ENCODE results near the gene SH3TC2. TPM values are rescaled to one million over a fixed set of nuclear protein-coding genes. Genes with fewer than 3 reads are reported as not detected.

SH3TC2 gene
- total RNA-seq, 2 donors from 2014 or later: 0.27 to 0.75 TPM

DNA sequence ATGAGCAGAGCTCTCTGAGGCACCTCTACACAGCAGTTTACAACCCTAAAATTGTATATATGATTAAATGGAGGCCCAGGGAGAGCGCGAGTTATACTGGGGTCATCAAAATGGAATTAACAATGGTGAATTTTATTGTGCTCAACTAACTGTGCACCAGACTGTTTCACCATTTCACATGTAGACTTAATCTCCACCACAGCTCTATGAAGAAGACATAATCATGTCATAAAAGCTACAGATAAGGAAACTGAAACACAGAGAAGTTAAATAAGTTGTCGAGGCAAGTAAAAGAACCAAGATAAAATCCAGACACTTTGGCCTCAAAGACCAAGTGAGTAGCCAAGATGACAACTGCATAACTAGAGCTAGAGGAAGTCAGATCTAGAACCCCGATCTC, 1.5 kb downstream of the SH3TC2 start:
- Histone ChIP-seq H3K4me3 (ENCODE audit: low read length) (no peak overlapping the region), H3K27me3 (ENCODE audit: control insufficient read depth, insufficient read depth, low read length, poor library complexity, severe bottlenecking) (no peaks in the 10 kb centered on the region), H3K9ac (ENCODE audit: extremely low read depth, low read length, poor library complexity, severe bottlenecking) (no peak overlapping the region), H3K27ac (ENCODE audit: low read depth, low read length) (no peak overlapping the region), H3K9me3 (ENCODE audit: control insufficient read depth, low read length) (peaks cover 17% of the 10 kb centered on the region), H3K4me1 (ENCODE audit: control insufficient read depth, insufficient read depth, low read length) (peaks cover 7% of the 10 kb centered on the region), H3K36me3 (ENCODE audit: control insufficient read depth, insufficient read depth, low read length) (no peaks in the 10 kb centered on the region)
- 94 to 98% methylated on average over 2 to 4 of the region's 4 CpGs for WGBS, 2 experiments (ENCODE audit: insufficient coverage in 1 of 2, insufficient read length in 1 of 2)
- Mint-ChIP-seq H3K4me1 (peaks cover 14% of the 10 kb centered on the region), H3K27me3 (ENCODE audit: insufficient read depth) (peaks cover 2% of the 10 kb centered on the region), H3K36me3 (ENCODE audit: low read depth) (no peaks in the 10 kb centered on the region), H3K27ac (no peak overlapping the region), H3K4me3 (no peak overlapping the region), H3K9me3 (peaks cover 3% of the 10 kb centered on the region)
- TF ChIP-seq, protein P1, sequence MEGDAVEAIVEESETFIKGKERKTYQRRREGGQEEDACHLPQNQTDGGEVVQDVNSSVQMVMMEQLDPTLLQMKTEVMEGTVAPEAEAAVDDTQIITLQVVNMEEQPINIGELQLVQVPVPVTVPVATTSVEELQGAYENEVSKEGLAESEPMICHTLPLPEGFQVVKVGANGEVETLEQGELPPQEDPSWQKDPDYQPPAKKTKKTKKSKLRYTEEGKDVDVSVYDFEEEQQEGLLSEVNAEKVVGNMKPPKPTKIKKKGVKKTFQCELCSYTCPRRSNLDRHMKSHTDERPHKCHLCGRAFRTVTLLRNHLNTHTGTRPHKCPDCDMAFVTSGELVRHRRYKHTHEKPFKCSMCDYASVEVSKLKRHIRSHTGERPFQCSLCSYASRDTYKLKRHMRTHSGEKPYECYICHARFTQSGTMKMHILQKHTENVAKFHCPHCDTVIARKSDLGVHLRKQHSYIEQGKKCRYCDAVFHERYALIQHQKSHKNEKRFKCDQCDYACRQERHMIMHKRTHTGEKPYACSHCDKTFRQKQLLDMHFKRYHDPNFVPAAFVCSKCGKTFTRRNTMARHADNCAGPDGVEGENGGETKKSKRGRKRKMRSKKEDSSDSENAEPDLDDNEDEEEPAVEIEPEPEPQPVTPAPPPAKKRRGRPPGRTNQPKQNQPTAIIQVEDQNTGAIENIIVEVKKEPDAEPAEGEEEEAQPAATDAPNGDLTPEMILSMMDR (conservative IDR thresholded peaks at IDR 0.05): no peak
- DNase-seq: no peak

DNA sequence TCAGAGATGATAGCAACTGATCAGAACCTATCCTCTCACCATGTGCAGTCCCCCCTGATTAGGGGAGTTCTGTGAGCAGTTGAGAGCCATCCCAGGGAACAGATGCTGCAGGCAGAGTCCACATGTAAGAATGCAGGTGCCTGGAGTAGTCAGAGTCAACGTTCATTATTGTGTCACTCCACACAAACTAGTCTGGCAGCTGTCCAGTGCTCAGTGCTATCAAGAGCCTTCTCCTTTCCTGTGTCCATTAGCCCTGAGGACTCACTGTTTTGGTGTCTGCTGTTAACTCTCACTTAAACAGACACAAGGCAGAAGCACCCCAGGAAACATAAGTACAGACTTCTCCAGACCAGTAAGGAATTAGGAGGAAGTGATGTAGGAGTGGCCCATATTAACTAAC, 2.5 kb downstream of the SH3TC2 start:
- Histone ChIP-seq H3K4me1 (ENCODE audit: control insufficient read depth, insufficient read depth, low read length) (peaks cover 7% of the 10 kb centered on the region), H3K9me3 (ENCODE audit: control insufficient read depth, low read length) (peaks cover 17% of the 10 kb centered on the region), H3K4me3 (ENCODE audit: low read length) (no peak overlapping the region), H3K36me3 (ENCODE audit: control insufficient read depth, insufficient read depth, low read length) (no peaks in the 10 kb centered on the region), H3K27me3 (ENCODE audit: control insufficient read depth, insufficient read depth, low read length, poor library complexity, severe bottlenecking) (no peaks in the 10 kb centered on the region), H3K27ac (ENCODE audit: low read depth, low read length) (no peak overlapping the region), H3K9ac (ENCODE audit: extremely low read depth, low read length, poor library complexity, severe bottlenecking) (no peak overlapping the region)
- no peaks in the 10 kb centered on the region for H3K36me3 Mint-ChIP-seq (ENCODE audit: low read depth)
- no peak overlapping the region for H3K27ac Mint-ChIP-seq
- peaks cover 3% of the 10 kb centered on the region for H3K9me3 Mint-ChIP-seq
- H3K4me3 Mint-ChIP-seq: no peak overlapping the region
- 77 to 82% methylated on average over 1 of the region's 1 CpG for WGBS, 2 experiments (ENCODE audit: insufficient coverage in 1 of 2, insufficient read length in 1 of 2)
- H3K27me3 Mint-ChIP-seq (ENCODE audit: insufficient read depth): peaks cover 2% of the 10 kb centered on the region
- peaks cover 14% of the 10 kb centered on the region for H3K4me1 Mint-ChIP-seq
- TF ChIP-seq, protein P1 (conservative IDR thresholded peaks at IDR 0.05): no peak
- DNase-seq: no peak

DNA sequence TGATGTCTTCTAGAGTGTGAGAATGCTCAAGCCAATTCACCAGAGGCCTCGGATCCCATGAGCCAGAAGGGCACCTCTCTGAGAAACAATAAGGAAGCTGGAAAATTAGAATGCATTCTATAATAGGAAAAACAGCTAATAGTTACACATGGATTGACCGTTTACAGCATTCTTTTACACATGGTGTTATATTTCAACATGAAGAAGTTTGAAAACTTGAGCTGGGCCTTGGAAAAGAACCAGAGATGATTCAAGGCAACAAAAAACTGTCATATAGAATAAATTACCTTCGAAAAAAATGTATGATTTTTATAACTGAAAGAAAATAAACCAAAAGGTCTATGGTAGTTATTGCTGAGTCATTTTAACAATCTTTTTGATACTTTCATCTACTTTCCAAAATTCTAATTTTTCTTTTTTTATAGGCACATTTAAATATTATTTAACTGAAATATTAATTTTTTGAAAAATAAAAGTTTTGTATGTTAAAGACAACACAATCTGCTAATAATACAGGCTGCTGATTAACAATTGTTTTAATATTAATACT, 6.2 kb downstream of the SH3TC2 start:
- H3K4me1 Mint-ChIP-seq: no peaks in the 10 kb centered on the region
- DNase-seq: no peak

More for the DNA sequence above, 6.2 kb downstream of the SH3TC2 start:
- Histone ChIP-seq H3K4me3 (ENCODE audit: low read length) (no peak overlapping the region), H3K36me3 (ENCODE audit: control insufficient read depth, insufficient read depth, low read length) (no peaks in the 10 kb centered on the region), H3K27me3 (ENCODE audit: control insufficient read depth, insufficient read depth, low read length, poor library complexity, severe bottlenecking) (no peaks in the 10 kb centered on the region), H3K9me3 (ENCODE audit: control insufficient read depth, low read length) (peaks cover 17% of the 10 kb centered on the region), H3K9ac (ENCODE audit: extremely low read depth, low read length, poor library complexity, severe bottlenecking) (no peak overlapping the region), H3K4me1 (ENCODE audit: control insufficient read depth, insufficient read depth, low read length) (no peaks in the 10 kb centered on the region), H3K27ac (ENCODE audit: low read depth, low read length) (no peak overlapping the region)
- Mint-ChIP-seq H3K36me3 (ENCODE audit: low read depth) (no peaks in the 10 kb centered on the region), H3K4me3 (no peak overlapping the region), H3K27ac (no peak overlapping the region), H3K27me3 (ENCODE audit: insufficient read depth) (peaks cover 2% of the 10 kb centered on the region), H3K9me3 (peaks cover 3% of the 10 kb centered on the region)
- 80 to 86% methylated on average over 1 to 2 of the region's 3 CpGs for WGBS, 2 experiments (ENCODE audit: insufficient coverage in 1 of 2, insufficient read length in 1 of 2)
- TF ChIP-seq, protein P1 (conservative IDR thresholded peaks at IDR 0.05): no peak

Data from endodermal cell (in vitro differentiated cells).